Endodermal cell (in vitro differentiated cells): ENCODE data around the gene P2RX1. TPM values are rescaled to one million over a fixed set of nuclear protein-coding genes. Genes with fewer than 3 reads are reported as not detected.

ENCODE experiments used
- DNase-seq: peaks from one replicate; pipeline ENCODE4 v3.0.0-alpha.2; 2017
- H3K27ac ChIP-seq: 2 replicates; pipeline ENCODE4 v1.5.1; 2013; ENCODE audit warnings: mild to moderate bottlenecking, low read depth, low read length, moderate library complexity
- H3K27me3 ChIP-seq: 2 replicates; pipeline ENCODE4 v1.6.1; 2013; ENCODE audit warnings: mild to moderate bottlenecking, low read length, moderate library complexity; ENCODE audit not compliant: insufficient read depth, control insufficient read depth, poor library complexity, severe bottlenecking
- H3K36me3 ChIP-seq: 2 replicates; pipeline ENCODE4 v1.7.0; 2013; ENCODE audit warnings: mild to moderate bottlenecking, low read length, moderate library complexity; ENCODE audit not compliant: control insufficient read depth, insufficient read depth
- H3K4me1 ChIP-seq: one replicate; pipeline ENCODE4 v1.7.0; 2013; ENCODE audit warnings: low read length; ENCODE audit not compliant: control insufficient read depth, insufficient read depth
- H3K4me3 ChIP-seq: 2 replicates; pipeline ENCODE4 v1.5.1; 2013; ENCODE audit warnings: mild to moderate bottlenecking, low read length, moderate library complexity
- H3K9ac ChIP-seq: 2 replicates; pipeline ENCODE4 v1.6.1; 2013; ENCODE audit warnings: mild to moderate bottlenecking, low read length, moderate library complexity; ENCODE audit not compliant: poor library complexity, severe bottlenecking; ENCODE audit errors: extremely low read depth
- H3K9me3 ChIP-seq: 2 replicates; pipeline ENCODE4 v1.6.1; 2013; ENCODE audit warnings: mild to moderate bottlenecking, low read length, moderate library complexity; ENCODE audit not compliant: control insufficient read depth
- H3K27ac Mint-ChIP-seq: 2 replicates; pipeline ENCODE4 v1.8.0; 2020; ENCODE audit warnings: mixed read lengths
- H3K27me3 Mint-ChIP-seq: 2 replicates; pipeline ENCODE4 v1.8.0; 2021; ENCODE audit warnings: mild to moderate bottlenecking, mixed read lengths; ENCODE audit not compliant: insufficient read depth
- H3K36me3 Mint-ChIP-seq: 2 replicates; pipeline ENCODE4 v1.8.0; 2020; ENCODE audit warnings: low read depth, mixed read lengths
- H3K4me1 Mint-ChIP-seq: 2 replicates; pipeline ENCODE4 v1.8.0; 2020; ENCODE audit warnings: mixed read lengths
- H3K4me3 Mint-ChIP-seq: 2 replicates; pipeline ENCODE4 v1.8.0; 2020; ENCODE audit warnings: mild to moderate bottlenecking, moderate library complexity, mixed read lengths
- H3K9me3 Mint-ChIP-seq: 2 replicates; pipeline ENCODE4 v1.8.0; 2020; ENCODE audit warnings: mild to moderate bottlenecking, mixed read lengths
- WGBS, 2 experiments: methylation state at CpG; one replicate each; pipeline versions ENCODE4 v1.1.5 to v1.1.7; 2013; ENCODE audit warnings: missing lambda C conversion rate in 2 of 2, mixed read lengths in 1 of 2; ENCODE audit not compliant: insufficient coverage in 1 of 2, insufficient read length in 1 of 2; 5-methylcytosine and 5-hydroxymethylcytosine counted together
- total RNA-seq, 2 donors: library from RNA; stranded (reverse); fragmentation: NEBNext Ultra II Directional in 1 of 2; extraction: Animal tissue kit (Norgen Biotek cat#: 25700) in 1 of 2; gene quantifications; 2 replicates in 1 of 2; 3 replicates in 1 of 2; pipeline ENCODE4 v1.2.1, GENCODE V29; 2021
- TF ChIP-seq, protein P1 (sequence below): fragments of 200-600 bp; sonication (generic); conservative IDR thresholded peaks from 2 replicates; pipeline ENCODE4 v1.5.0; 2021; ENCODE audit warnings: antibody characterized with exemption, mild to moderate bottlenecking

P2RX1 gene
- total RNA-seq, 2 donors from 2014 or later, result not detected

DNA sequence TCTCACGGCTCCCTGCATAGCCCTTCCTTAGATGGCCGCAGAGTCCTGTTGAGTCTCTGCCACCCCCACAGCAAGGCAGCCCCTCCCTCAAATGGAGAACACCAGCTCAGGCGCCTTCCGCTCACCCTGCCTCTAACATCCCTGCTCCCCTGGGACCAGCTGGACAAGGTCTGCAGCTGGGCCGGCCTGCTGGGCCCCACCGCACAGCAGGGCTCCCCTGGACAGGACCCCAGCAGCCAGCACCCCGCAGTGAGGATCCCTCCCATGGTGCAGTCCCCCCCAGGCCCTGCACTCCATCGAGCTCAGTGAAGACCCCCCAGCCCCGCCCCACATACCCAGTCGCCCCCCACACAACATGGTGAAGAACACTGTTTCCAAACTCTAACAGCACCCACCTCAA lies 37.8 kb upstream of the P2RX1 start:
- no peak overlapping the region for H3K4me3 ChIP-seq
- H3K4me1 Mint-ChIP-seq, result peaks cover 7% of the 10 kb centered on the region
- H3K27me3 ChIP-seq, result no peaks in the 10 kb centered on the region
- H3K9me3 ChIP-seq, result no peaks in the 10 kb centered on the region
- H3K9me3 Mint-ChIP-seq, result no peaks in the 10 kb centered on the region
- no peak overlapping the region for H3K4me3 Mint-ChIP-seq
- H3K27me3 Mint-ChIP-seq, result peaks cover 4% of the 10 kb centered on the region
- no peak for DNase-seq
- no peaks in the 10 kb centered on the region for H3K36me3 ChIP-seq
- H3K27ac ChIP-seq, result no peak overlapping the region
- TF ChIP-seq, protein P1, sequence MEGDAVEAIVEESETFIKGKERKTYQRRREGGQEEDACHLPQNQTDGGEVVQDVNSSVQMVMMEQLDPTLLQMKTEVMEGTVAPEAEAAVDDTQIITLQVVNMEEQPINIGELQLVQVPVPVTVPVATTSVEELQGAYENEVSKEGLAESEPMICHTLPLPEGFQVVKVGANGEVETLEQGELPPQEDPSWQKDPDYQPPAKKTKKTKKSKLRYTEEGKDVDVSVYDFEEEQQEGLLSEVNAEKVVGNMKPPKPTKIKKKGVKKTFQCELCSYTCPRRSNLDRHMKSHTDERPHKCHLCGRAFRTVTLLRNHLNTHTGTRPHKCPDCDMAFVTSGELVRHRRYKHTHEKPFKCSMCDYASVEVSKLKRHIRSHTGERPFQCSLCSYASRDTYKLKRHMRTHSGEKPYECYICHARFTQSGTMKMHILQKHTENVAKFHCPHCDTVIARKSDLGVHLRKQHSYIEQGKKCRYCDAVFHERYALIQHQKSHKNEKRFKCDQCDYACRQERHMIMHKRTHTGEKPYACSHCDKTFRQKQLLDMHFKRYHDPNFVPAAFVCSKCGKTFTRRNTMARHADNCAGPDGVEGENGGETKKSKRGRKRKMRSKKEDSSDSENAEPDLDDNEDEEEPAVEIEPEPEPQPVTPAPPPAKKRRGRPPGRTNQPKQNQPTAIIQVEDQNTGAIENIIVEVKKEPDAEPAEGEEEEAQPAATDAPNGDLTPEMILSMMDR, result no peak
- no peak overlapping the region for H3K27ac Mint-ChIP-seq
- no peaks in the 10 kb centered on the region for H3K36me3 Mint-ChIP-seq
- H3K9ac ChIP-seq, result no peak overlapping the region
- WGBS, 2 experiments, result 94 to 100% methylated on average over 2 to 10 of the region's 10 CpGs
- no peaks in the 10 kb centered on the region for H3K4me1 ChIP-seq

DNA sequence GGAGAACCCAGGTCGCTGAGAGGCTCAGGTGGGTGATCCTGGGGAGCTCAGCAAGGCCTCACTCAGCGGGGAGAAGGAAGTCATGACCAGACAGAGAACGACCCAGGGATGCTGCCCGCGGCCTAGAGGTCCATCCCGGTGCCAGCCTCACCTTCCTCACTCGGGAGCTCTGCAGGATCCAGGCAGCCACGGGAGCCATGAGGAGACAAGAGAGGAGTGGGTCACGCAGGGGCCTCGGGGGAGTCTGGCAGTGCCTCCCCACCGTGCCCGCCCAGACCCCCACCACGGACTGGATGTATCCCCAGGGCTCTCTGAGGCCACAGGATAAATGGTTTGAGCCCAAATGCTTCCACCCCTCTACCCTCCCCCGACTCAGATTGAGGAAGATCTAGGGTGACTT lies 37.3 kb upstream of the P2RX1 start:
- Histone ChIP-seq H3K27ac (no peak overlapping the region), H3K4me3 (no peak overlapping the region), H3K27me3 (no peaks in the 10 kb centered on the region), H3K36me3 (no peaks in the 10 kb centered on the region), H3K4me1 (no peaks in the 10 kb centered on the region), H3K9ac (no peak overlapping the region), H3K9me3 (no peaks in the 10 kb centered on the region)
- H3K4me3 Mint-ChIP-seq, result no peak overlapping the region
- peaks cover 7% of the 10 kb centered on the region for H3K4me1 Mint-ChIP-seq
- DNase-seq, result no peak
- no peaks in the 10 kb centered on the region for H3K9me3 Mint-ChIP-seq
- no peaks in the 10 kb centered on the region for H3K36me3 Mint-ChIP-seq
- TF ChIP-seq, protein P1, result no peak
- H3K27ac Mint-ChIP-seq, result no peak overlapping the region
- H3K27me3 Mint-ChIP-seq, result peaks cover 4% of the 10 kb centered on the region
- 90 to 93% methylated on average over 4 to 14 of the region's 14 CpGs for WGBS, 2 experiments

DNA sequence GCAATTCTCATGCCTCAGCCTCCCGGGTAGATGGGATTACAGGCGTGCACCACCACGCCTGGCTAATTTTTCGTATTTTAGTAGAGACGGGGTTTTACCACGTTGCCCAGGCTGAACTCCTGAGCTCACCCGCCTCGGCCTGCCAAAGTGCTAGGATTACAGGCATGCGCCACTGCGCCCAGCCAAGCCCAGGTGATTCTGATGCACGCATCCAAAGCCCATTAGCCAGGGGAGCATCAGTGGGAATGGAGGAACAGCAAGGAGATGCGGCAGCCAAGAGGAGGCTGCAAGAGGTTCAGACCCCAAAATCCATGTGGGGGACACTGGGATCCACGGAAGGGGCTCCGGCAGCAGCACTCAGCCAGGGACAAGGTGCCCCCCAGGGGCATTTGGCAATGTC lies 35.9 kb upstream of the P2RX1 start:
- Mint-ChIP-seq H3K27me3 (peaks cover 4% of the 10 kb centered on the region), H3K4me3 (no peak overlapping the region), H3K4me1 (peaks cover 7% of the 10 kb centered on the region), H3K27ac (no peak overlapping the region), H3K36me3 (no peaks in the 10 kb centered on the region), H3K9me3 (no peaks in the 10 kb centered on the region)
- no peak overlapping the region for H3K27ac ChIP-seq
- H3K9ac ChIP-seq, result no peak overlapping the region
- H3K9me3 ChIP-seq, result no peaks in the 10 kb centered on the region
- no peaks in the 10 kb centered on the region for H3K27me3 ChIP-seq
- TF ChIP-seq, protein P1, result no peak
- no peak overlapping the region for H3K4me3 ChIP-seq
- H3K4me1 ChIP-seq, result no peaks in the 10 kb centered on the region
- no peak for DNase-seq
- H3K36me3 ChIP-seq, result no peaks in the 10 kb centered on the region
- WGBS, 2 experiments, result 92 to 96% methylated on average over 14 of the region's 14 CpGs
